IPS-15b (cell line): ENCODE measurements around the gene MKLN1.

Source experiments
- H3K27me3 ChIP-seq: one replicate; pipeline ENCODE4 v1.6.1; 2013; ENCODE audit warnings: low read length; ENCODE audit not compliant: control insufficient read depth, insufficient read depth
- H3K36me3 ChIP-seq: one replicate; pipeline ENCODE4 v1.6.1; 2013; ENCODE audit warnings: low read length; ENCODE audit not compliant: control insufficient read depth, insufficient read depth
- H3K4me1 ChIP-seq: one replicate; pipeline ENCODE4 v1.6.1; 2013; ENCODE audit warnings: mild to moderate bottlenecking, low read length; ENCODE audit not compliant: control insufficient read depth, insufficient read depth
- H3K4me3 ChIP-seq: one replicate; pipeline ENCODE4 v1.5.1; 2013; ENCODE audit warnings: low read depth, low read length
- H3K9ac ChIP-seq: one replicate; pipeline ENCODE4 v1.6.1; 2013; ENCODE audit warnings: low read depth, mild to moderate bottlenecking, low read length
- H3K9me3 ChIP-seq: one replicate; pipeline ENCODE4 v1.6.1; 2013; ENCODE audit warnings: mild to moderate bottlenecking, low read length; ENCODE audit not compliant: control insufficient read depth, insufficient read depth

Gene MKLN1

GRCh38 chr7:131327626-131328376 lies at the start of gene MKLN1:
Gene MKLN1 (plus strand): TSS chr7:131327876. CDS start chr7:131327900, 24 bp downstream.
- Histone ChIP-seq H3K4me1 (peaks cover 23% of the 10 kb centered on the region), H3K27me3 (no peaks in the 10 kb centered on the region), H3K9me3 (no peaks in the 10 kb centered on the region)

GRCh38 chr7:131279044-131279443 lies 48.6 kb upstream of the MKLN1 start:
- H3K4me3 ChIP-seq = no peak overlapping the region
- no peak overlapping the region for H3K9ac ChIP-seq
- no peaks in the 10 kb centered on the region for H3K9me3 ChIP-seq
- H3K36me3 ChIP-seq = no peaks in the 10 kb centered on the region
- no peaks in the 10 kb centered on the region for H3K4me1 ChIP-seq
- no peaks in the 10 kb centered on the region for H3K27me3 ChIP-seq

More at GRCh38 chr7:131327626-131328376, at the start of gene MKLN1:
- H3K4me3 ChIP-seq = peak within 1 kb of the TSS; percentile 95
- peak within 1 kb of the TSS; percentile 99 for H3K9ac ChIP-seq
- no peaks in the 10 kb centered on the region for H3K36me3 ChIP-seq

GRCh38 chr7:131281266-131282048 lies 46.2 kb upstream of the MKLN1 start:
- H3K4me3 ChIP-seq = no peak overlapping the region
- H3K27me3 ChIP-seq = no peaks in the 10 kb centered on the region
- peaks cover 8% of the 10 kb centered on the region for H3K4me1 ChIP-seq
- no peaks in the 10 kb centered on the region for H3K9me3 ChIP-seq
- no peaks in the 10 kb centered on the region for H3K36me3 ChIP-seq
- no peak overlapping the region for H3K9ac ChIP-seq

- Histone ChIP-seq H3K9ac (no peak overlapping the region), H3K4me1 (peaks cover 8% of the 10 kb centered on the region), H3K4me3 (no peak overlapping the region), H3K27me3 (no peaks in the 10 kb centered on the region), H3K9me3 (no peaks in the 10 kb centered on the region), H3K36me3 (no peaks in the 10 kb centered on the region)
Measured at GRCh38 chr7:131284702-131285419, 42.8 kb upstream of the MKLN1 start.

- Histone ChIP-seq H3K4me3 (no peak overlapping the region), H3K36me3 (no peaks in the 10 kb centered on the region), H3K4me1 (peaks cover 8% of the 10 kb centered on the region), H3K9ac (no peak overlapping the region), H3K9me3 (no peaks in the 10 kb centered on the region), H3K27me3 (no peaks in the 10 kb centered on the region)
Measured at GRCh38 chr7:131285556-131285955, 42.1 kb upstream of the MKLN1 start.

- Histone ChIP-seq H3K9ac (no peak overlapping the region), H3K27me3 (no peaks in the 10 kb centered on the region), H3K36me3 (no peaks in the 10 kb centered on the region), H3K9me3 (no peaks in the 10 kb centered on the region), H3K4me3 (no peak overlapping the region), H3K4me1 (peaks cover 8% of the 10 kb centered on the region)
Measured at GRCh38 chr7:131288450-131288849, 39.2 kb upstream of the MKLN1 start.

GRCh38 chr7:131289051-131289450 lies 38.6 kb upstream of the MKLN1 start:
- Histone ChIP-seq H3K4me1 (peaks cover 8% of the 10 kb centered on the region), H3K27me3 (no peaks in the 10 kb centered on the region), H3K4me3 (no peak overlapping the region), H3K9me3 (no peaks in the 10 kb centered on the region), H3K36me3 (no peaks in the 10 kb centered on the region), H3K9ac (no peak overlapping the region)

GRCh38 chr7:131292141-131292905 lies 35.4 kb upstream of the MKLN1 start:
- H3K4me3 ChIP-seq = no peak overlapping the region
- H3K9ac ChIP-seq = no peak overlapping the region
- no peaks in the 10 kb centered on the region for H3K36me3 ChIP-seq
- no peaks in the 10 kb centered on the region for H3K9me3 ChIP-seq
- no peaks in the 10 kb centered on the region for H3K4me1 ChIP-seq
- no peaks in the 10 kb centered on the region for H3K27me3 ChIP-seq

GRCh38 chr7:131293018-131293417 lies 34.7 kb upstream of the MKLN1 start:
- Histone ChIP-seq H3K9me3 (no peaks in the 10 kb centered on the region), H3K4me1 (no peaks in the 10 kb centered on the region), H3K27me3 (no peaks in the 10 kb centered on the region), H3K9ac (no peak overlapping the region), H3K4me3 (no peak overlapping the region), H3K36me3 (no peaks in the 10 kb centered on the region)

- Histone ChIP-seq H3K9ac (no peak overlapping the region), H3K9me3 (no peaks in the 10 kb centered on the region), H3K36me3 (no peaks in the 10 kb centered on the region), H3K4me1 (no peaks in the 10 kb centered on the region), H3K27me3 (no peaks in the 10 kb centered on the region), H3K4me3 (no peak overlapping the region)
Measured at GRCh38 chr7:131294553-131294952, 33.1 kb upstream of the MKLN1 start.

- H3K27me3 ChIP-seq = no peaks in the 10 kb centered on the region
- no peak overlapping the region for H3K9ac ChIP-seq
- H3K36me3 ChIP-seq = no peaks in the 10 kb centered on the region
- no peaks in the 10 kb centered on the region for H3K9me3 ChIP-seq
- no peak overlapping the region for H3K4me3 ChIP-seq
- peaks cover 4% of the 10 kb centered on the region for H3K4me1 ChIP-seq
Measured at GRCh38 chr7:131298608-131298992, 29.1 kb upstream of the MKLN1 start.
